ENCODE measurements around the gene TIMM17A.
A peak's percentile ranks its signal among the peaks of the same experiment; 100 is the strongest.

TIMM17A gene

DNA sequence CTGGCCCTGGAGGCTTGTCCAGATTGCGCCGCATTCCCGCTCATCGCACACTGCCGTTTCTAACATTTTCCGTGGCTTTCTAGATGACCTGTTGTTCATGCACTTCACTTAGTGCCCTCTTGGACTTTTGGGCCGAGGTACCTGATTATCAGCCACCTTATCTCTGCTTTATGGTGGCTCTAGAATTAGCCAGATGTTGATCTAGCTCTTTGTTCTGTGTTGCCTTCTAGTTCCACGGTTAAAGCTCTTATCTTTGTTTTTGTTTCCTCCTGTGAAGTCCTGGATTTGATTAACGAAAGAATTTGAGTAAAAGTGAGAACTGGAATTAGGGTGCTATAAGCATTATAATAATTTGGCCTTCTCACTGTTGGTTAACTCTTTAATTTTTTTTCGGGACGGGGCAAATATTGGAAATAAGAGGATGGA is 28.1 kb downstream of the TIMM17A start:
- DNase-seq (ENCODE audit: low read depth): no peak

DNA sequence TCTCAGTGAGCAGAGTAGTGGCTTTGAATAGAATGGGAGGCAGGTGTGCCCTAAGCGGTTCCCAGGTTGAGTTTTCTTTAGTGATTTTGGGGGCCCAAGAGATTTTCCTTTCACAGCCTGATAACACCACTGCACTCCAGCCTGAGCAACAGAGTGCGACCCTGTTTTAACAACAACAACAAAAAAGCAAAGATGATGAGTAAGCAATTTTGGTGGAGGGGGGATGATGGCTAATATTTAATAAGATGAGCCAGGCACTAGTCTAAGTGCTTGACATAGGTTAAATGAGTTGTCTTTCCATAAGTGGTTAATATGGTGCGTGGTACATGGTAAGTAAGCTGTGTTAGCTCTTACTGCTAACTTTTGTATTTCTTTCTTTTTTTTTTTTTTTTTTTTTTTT is 29.1 kb downstream of the TIMM17A start:
- no peak for DNase-seq (ENCODE audit: low read depth)

DNA sequence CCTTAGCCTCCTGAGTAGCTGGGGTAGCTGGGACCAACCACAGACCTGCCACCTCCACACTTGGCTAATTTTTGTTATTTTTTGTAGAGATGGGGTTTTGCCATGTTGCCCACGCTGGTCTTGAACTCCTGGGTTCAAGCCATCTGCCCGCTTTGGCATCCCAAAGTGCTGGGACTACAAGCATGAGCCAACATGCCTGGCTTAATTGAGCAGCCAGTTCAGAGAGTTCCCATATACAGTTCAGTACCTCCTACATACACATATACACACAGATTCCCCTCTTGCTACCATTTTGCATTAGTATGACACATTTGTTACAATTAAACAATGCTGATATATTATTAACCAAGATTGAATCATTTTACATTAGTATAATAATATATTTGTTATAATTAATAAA is 30.1 kb downstream of the TIMM17A start:
- no peak for DNase-seq (ENCODE audit: low read depth)

DNA sequence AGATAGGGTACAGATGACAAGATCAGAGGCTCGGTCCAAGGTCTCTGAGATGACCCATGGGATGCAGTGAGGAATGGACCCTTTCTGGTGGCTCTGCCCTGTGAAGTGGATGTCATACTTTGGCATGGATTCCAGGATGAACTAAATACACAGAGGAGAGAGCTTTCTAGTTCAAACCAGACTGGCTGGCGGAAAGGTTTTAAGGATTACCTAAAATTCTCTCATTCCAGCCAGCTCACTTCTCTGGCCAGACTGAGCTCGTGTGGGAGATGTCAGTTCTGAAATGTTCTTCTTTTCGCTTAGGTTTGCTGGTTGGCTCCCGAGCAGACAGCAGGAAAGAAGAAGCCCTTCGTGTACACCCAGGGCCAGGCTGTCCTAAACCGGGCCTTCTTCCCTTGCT is 33.3 kb downstream of the TIMM17A start:
- DNase-seq (ENCODE audit: low read depth): no peak

DNA sequence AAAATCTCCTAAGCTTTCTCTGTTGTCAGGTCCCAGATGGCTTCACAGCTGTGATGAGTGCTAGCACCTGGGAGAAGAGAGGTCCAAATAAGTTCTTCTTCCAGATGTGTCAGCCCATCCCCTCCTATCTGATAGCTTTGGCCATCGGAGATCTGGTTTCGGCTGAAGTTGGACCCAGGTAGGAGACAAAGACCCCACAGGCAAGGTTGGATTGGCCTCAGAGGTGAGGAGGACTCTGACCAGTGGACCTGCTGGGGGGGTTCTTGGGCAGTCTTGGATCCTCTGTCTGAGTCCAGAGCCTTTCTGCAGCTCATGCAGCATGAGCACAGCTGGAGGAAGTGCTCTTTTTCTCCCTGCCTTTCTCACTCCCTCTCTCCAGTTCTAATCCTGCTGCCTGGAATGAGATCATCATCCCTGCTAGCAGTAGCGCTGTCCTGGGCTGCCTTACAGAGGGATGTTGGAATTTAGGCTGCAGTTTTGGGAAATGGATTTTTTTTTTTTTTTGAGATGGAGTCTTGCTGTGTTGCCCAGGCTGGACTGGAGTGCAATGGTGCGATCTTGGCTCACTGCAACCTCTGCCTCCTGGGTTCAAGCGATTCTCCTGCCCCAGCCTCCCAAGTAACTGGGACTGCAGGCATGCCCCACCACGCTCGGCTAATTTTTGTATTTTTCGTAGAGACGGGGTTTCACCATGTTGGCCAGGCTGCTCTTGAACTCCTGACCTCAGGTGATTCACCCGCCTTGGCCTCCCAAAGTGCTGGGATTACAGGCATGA is 34.2 kb downstream of the TIMM17A start:
- no peak for DNase-seq (ENCODE audit: low read depth)

DNA sequence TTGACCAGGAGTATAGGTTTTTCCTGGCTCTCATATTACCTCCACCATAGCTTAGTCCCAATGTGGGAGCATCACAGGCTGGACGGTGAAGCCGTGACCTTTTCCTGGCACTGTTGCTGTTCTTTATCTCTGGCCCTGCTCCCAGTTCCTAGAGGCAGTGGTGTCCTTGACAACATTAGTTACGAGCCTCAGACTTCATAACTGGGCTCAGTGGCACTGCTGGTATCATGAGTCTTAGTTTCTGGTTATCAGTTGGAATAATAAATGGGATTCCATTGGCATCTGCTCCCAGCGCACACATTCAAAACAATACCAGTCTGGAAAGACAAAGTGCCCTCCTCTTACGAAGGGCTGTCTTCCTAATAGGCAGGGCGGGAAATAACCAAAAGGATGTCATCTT is 35.1 kb downstream of the TIMM17A start:
- DNase-seq (ENCODE audit: low read depth): no peak

DNA sequence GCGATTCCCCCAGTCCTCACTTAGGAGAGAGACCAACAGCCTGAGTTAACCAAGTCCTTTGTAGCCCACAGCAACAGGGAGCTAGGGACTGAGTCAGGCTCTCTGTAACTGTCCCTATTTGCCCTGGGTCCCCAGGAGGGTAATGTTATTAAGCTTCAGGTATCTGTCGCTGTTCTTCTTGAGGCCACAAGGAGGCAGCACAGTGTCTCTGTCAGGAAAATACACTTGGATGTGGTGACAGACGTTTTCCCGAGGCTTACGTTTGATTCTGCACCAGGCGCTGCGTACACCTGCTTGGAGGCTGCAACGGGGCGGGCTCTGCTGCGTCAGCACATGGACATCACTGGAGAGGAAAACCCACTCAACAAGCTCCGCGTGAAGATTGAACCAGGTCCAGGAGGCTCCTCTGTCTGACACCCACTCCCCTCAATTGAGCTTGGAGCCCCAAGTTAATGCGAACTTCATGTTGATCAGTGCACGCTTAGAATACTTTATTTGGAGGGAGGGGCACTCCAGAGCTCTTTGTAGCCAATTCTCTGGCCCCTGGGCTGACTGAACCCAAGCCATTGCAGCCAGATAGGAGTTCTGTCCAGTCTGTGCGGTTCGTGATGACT is 44.4 kb downstream of the TIMM17A start:
- DNase-seq (ENCODE audit: low read depth): no peak

DNA sequence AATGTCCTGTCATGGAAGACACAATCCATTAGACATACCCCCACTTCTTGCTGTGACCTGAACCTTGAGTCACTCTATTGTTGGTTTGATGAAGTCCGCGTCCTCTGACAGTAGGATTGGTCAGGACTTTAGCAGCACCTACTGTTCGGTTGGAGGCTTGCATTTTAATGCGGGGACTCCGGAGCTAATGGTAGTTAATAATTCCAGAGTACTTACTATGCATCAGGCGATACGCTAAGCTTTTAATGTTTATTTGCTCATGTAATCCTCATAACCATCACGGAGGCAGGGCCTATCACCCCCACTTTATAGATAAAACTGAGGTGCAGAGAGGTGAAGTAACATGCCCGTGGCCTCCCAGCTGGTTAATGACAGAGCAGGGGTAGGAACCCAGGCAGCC is 47.2 kb downstream of the TIMM17A start:
- DNase-seq (ENCODE audit: low read depth): no peak

DNA sequence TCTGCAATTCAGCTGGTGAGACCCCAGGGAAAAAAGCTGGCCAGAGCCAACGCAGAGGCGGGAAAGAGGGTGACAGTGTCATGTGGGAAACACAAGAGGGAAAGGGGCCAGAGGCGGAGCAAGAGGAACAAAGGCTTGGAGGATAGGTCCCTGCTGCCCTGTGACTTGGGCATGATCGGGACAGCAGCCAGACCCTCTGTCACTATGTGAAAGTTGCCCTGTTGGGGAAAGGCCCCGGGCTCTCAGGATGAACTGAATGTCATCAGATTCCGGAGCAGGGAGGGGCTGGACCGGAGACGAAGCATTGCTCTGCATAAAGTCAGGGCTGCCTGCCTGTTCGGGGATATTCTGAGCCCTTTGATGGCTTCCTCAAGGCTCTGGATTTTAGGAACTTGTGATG is 49.4 kb downstream of the TIMM17A start:
- no peak for DNase-seq (ENCODE audit: low read depth)

DNA sequence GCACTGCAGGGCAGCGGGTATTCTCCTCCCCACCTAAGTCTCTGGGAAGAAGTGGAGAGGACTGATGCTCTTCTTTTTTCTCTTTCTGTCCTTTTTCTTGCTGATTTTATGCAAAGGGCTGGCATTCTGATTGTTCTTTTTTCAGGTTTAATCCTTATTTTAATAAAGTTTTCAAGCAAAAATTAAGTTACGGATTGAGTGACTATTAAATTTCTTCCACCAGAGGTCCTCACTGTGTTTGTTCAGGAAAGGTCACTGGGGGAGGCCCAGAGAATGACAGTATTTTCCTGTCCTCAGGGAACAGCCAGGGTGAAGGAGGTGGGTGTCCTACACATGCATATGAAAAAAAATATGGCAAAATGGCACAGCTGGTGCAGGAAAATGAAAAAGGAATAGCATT is 50.7 kb downstream of the TIMM17A start:
- DNase-seq (ENCODE audit: low read depth): no peak

DNA sequence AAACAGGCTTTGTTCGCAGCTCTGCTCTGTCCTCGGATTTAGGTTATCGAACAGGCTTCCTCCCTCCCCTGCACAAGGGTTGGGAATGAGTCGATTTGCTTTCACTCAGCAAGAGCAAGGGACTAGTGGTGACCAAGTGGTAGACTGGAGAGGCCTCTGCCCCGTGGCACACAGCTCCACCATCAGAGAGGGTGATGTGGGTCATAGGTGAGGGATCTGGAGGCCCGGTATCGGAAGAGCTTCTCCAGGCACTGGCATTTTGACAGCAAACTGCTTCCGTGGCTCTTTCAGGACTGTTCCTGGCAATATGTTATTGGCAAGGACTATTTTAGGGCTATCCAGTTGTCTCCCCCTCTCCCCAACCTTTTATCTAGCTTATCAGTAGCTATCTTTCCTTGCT is 52.0 kb downstream of the TIMM17A start:
- DNase-seq (ENCODE audit: low read depth): no peak

DNA sequence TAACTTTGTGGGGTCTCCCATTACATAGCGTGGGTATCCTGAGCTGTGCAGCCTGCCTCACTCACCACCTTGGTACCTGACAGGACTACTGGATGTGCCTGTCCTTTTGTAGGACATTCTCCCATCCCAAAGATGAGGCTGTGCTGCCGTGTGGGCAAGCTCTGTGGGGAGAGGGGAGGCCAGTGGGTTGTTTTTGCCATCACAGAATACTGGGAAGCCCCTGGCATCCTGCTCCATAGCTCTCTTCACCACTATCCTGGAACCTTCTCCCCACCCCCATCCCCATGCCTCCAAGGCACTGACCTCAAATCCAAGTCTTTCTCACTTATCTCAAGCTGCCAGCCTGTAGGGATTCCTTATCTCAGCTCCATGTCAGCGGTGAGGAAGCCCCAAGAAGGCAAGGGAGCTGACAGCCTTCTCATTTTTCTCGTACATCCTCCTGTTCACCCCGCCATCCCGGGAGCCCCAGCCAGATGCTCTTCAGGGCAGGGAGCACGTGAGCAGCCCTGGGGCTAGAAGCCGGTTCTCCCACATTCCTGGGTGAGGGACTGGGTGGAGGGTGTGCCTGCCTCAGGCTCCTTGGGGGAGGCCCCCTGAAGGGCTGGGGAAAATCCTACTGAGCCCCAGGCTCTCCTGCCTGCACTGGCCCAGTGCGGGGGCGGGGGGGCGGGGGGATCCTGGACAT is 52.6 kb downstream of the TIMM17A start:
- DNase-seq (ENCODE audit: low read depth): no peak

DNA sequence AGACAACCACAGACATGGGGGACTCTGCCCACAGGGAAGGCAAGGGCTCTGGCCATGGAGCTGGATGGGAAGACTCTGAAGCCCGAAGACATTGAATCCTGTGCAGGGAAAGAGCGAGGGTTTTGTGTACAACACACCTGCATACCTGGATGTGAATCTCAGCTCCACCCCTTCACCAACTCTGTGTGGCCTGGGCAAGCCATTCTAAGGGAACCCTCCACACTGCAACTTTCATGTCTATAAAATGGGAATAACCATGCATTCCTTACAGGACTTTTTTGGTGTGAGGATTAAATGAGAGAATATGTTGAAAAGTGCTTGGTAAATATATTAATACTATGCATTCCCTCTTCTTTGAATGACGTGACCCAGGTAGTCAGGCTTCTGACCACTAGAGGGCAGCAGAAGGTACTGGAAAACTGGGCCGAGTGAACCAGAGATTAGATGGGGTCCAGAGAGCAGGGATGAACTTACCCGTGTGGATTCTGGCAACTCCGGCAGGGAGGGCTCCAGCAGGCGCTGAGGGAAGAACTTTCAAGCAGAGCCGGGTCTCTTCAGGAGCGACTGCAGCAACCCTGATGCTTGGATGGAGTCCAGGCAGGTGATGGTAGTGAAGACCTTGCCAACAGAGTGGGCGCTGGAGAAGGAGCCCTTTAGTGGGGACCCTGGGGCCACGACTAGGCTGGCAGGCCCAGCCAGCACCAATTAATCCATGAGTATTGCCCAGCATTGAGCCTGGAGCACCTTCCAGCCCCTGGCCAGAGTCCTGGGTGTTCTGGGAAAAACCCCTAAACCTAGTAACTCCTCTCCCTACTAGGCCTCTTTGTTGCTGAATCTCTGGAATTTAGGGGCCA is 54.2 kb downstream of the TIMM17A start:
- peak; percentile 13 for DNase-seq (ENCODE audit: low read depth)

DNA sequence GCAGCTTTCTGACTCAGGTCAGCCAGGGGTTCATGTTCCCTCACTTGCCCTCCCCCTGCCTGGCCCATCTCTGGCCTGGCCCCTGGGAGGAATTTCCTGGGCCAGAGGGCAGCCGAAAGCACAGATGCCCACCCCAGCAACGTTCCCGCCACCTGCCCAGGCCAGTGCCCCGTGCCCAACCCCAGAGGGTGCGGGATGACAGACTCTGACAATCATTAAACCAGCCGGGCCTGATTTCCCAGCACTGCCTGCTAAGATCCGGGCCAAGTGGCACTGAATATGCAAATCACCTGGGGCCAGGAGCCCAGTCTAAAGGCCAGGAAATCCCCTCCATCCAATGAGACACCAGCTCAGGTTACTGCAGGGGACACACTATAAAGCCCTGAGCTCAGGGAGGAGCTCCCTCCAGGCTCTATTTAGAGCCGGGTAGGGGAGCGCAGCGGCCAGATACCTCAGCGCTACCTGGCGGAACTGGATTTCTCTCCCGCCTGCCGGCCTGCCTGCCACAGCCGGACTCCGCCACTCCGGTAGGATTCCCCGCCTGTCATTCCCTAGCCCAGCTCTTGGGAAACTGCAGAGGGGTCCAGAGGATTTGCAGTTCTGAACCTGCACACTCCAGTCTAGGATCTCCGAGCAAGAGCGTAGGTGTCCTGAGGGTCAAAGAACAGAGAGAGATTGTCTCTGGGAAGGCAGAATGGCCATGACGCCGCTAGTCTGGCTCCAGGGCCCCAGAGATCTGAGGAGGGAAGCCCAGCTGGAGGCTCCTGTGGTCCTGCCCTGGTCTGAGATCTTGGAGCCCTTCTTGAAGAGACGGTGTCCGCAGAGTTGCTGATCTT is 55.1 kb downstream of the TIMM17A start, which contains the start of gene ELF3:
TSS of gene ELF3 (plus strand) at position 408 of the 836 bp plus-strand sequence. CDS start 550 bp downstream, outside the sequence.
- DNase-seq (ENCODE audit: low read depth): no peak

DNA sequence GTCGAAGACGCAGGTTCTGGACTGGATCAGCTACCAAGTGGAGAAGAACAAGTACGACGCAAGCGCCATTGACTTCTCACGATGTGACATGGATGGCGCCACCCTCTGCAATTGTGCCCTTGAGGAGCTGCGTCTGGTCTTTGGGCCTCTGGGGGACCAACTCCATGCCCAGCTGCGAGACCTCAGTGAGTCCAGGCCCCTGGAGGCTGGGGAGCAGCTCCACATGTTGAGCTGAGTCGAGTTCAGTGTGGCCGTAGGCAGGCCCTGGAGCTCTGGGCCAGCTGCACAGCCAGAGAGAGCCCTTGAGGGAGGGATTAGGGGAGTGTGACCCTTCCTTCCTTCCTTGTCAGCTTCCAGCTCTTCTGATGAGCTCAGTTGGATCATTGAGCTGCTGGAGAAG is 56.7 kb downstream of the TIMM17A start:
- DNase-seq (ENCODE audit: low read depth): no peak

DNA sequence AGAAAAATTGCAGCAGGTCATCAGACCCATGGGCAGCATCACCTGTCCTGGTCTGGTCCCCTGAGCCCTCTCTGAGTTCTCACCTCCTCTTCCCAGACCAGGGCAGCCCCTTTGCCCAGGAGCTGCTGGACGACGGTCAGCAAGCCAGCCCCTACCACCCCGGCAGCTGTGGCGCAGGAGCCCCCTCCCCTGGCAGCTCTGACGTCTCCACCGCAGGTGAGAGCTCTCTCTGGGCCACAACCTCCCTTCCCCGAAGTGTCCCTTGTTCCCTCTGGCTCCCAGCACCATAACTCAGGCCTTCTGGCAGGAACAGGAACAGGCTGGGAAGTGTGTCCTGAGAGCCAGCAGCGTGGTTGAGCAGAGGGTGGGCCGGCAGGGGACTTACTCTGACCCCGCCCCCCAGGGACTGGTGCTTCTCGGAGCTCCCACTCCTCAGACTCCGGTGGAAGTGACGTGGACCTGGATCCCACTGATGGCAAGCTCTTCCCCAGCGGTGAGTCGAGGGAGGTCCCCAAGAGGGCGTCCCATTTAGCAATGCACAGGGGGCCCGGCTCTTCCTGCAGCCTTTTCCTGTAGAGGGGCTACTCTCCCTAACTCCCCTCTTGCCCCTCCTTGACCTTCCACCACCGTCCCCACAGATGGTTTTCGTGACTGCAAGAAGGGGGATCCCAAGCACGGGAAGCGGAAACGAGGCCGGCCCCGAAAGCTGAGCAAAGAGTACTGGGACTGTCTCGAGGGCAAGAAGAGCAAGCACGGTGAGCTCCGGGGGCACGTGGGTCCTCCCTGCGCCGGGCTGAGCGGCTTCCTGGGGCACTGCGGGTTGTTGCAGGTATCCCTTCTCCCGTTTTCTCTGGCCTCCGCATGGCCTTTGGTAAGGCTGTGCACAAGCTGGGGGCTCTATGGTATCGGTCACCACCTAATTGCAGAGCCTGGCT is 57.5 kb downstream of the TIMM17A start:
- DNase-seq (ENCODE audit: low read depth): no peak

DNA sequence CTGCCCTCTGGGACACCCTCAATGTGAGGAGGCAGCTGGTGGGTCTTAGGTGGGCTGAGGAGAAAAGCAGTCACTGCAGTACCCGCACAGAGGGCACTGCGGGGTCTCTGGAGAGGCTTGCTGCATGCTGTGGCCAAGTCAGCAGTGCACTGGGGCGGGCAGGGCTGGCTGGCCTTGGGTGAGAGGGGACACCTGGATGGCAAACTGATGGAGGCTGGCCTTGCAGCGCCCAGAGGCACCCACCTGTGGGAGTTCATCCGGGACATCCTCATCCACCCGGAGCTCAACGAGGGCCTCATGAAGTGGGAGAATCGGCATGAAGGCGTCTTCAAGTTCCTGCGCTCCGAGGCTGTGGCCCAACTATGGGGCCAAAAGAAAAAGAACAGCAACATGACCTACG is 58.3 kb downstream of the TIMM17A start:
- DNase-seq (ENCODE audit: low read depth): no peak

DNA sequence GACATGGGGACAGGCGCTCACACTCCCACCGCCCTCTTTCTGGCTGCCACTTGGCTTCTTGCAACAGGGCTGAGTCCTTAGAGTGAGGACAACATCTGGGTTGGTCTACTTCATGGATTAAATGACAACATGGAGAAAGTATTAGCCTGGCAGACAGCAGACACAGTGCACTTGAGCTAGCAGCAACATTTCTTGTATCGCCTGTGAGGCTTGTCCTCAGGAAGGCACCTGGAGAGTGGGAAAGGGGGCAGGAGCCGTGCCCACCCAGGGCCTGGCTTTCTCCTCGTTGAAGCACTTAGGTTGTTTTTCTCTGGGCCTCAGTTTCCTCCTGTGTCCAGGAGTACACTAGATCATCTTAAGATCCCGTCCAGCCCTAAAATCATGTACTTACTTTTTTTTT is 58.8 kb downstream of the TIMM17A start:
- no peak for DNase-seq (ENCODE audit: low read depth)

DNA sequence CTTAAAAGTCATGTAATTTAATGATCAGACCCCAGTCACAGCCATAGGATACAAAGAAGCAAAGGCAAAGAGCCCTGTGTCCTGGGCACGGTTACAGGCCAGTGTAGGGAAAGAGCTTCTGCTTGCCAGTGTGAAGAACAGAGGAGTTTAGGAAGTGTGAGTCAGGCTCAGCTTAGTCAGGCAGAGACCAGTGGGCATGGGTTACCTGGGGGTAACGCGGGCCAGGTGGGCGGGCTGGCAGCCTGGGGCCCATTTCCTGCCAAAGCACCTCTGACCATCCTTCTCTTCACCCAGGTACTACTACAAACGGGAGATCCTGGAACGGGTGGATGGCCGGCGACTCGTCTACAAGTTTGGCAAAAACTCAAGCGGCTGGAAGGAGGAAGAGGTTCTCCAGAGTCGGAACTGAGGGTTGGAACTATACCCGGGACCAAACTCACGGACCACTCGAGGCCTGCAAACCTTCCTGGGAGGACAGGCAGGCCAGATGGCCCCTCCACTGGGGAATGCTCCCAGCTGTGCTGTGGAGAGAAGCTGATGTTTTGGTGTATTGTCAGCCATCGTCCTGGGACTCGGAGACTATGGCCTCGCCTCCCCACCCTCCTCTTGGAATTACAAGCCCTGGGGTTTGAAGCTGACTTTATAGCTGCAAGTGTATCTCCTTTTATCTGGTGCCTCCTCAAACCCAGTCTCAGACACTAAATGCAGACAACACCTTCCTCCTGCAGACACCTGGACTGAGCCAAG is 59.8 kb downstream of the TIMM17A start:
- DNase-seq (ENCODE audit: low read depth): no peak

DNA sequence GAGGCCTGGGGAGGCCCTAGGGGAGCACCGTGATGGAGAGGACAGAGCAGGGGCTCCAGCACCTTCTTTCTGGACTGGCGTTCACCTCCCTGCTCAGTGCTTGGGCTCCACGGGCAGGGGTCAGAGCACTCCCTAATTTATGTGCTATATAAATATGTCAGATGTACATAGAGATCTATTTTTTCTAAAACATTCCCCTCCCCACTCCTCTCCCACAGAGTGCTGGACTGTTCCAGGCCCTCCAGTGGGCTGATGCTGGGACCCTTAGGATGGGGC is 60.3 kb downstream of the TIMM17A start:
- no peak for DNase-seq (ENCODE audit: low read depth)

Data from stimulated activated CD8-positive, alpha-beta memory T cell treated with anti-CD3 and anti-CD28 coated beads, Interleukin-15, amount 100 ng/mL, for 24 hours (primary cell).